CD4-positive, alpha-beta memory T cell (primary cell): Measurements from ENCODE around the gene CACNG1. TPM values are rescaled to one million over a fixed set of nuclear protein-coding genes. Genes with fewer than 3 reads are reported as not detected.

Experiments
- CTCF ChIA-PET: fragments of 350-600 bp; sonication (Branson Sonifier 250); formaldehyde crosslinking; loops from one replicate; lab custom pipeline; 2021; ENCODE audit warnings: inconsistent platforms; ENCODE audit not compliant: partially characterized antibody; lab: Charles Lee
- POLR2A ChIA-PET: fragments of 350-600 bp; sonication (Branson Sonifier 250); formaldehyde crosslinking; loops from one replicate; lab custom pipeline; 2021; ENCODE audit not compliant: partially characterized antibody; lab: Charles Lee
- DNase-seq, 5 donors: peaks; one replicate each; pipeline versions ENCODE4 v3.0.0 to v3.0.0-alpha.2; 2020 to 2022; ENCODE audit warnings: mixed read lengths in 1 of 5
- H3K27ac ChIP-seq: one replicate; pipeline ENCODE4 v1.7.0; 2013; ENCODE audit warnings: low read depth, low read length
- H3K27me3 ChIP-seq: 2 replicates; pipeline ENCODE4 v1.7.0; 2013; ENCODE audit warnings: mild to moderate bottlenecking, low read length, moderate library complexity; ENCODE audit not compliant: insufficient read depth
- H3K36me3 ChIP-seq: 2 replicates; pipeline ENCODE4 v1.7.0; 2013; ENCODE audit warnings: mild to moderate bottlenecking, low read length, moderate library complexity; ENCODE audit not compliant: insufficient read depth
- H3K4me1 ChIP-seq: 2 replicates; pipeline ENCODE4 v1.7.0; 2013; ENCODE audit warnings: mild to moderate bottlenecking, low read length, moderate library complexity; ENCODE audit not compliant: insufficient read depth
- H3K4me3 ChIP-seq, 2 donors: one replicate each; pipeline ENCODE4 v1.7.0; 2013; ENCODE audit warnings: low read length in 2 of 2, mild to moderate bottlenecking in 1 of 2
- H3K9me3 ChIP-seq, 2 donors: one replicate each; pipeline ENCODE4 v1.7.0; 2013; ENCODE audit warnings: low read length in 2 of 2, control low read depth in 1 of 2; ENCODE audit not compliant: control insufficient read depth in 1 of 2
- H3K27ac Mint-ChIP-seq, 7 donors: one replicate each; pipeline ENCODE4 v1.8.0; 2020 to 2021; ENCODE audit warnings: mixed read lengths in 7 of 7, mild to moderate bottlenecking in 6 of 7, inconsistent platforms in 3 of 7, moderate library complexity in 3 of 7
- H3K27me3 Mint-ChIP-seq, 2 donors: one replicate each; pipeline ENCODE4 v1.8.0; 2020 to 2021; ENCODE audit warnings: mixed read lengths in 2 of 2
- H3K36me3 Mint-ChIP-seq, 2 donors: one replicate each; pipeline ENCODE4 v1.8.0; 2020 to 2021; ENCODE audit warnings: mixed read lengths in 2 of 2, inconsistent platforms in 1 of 2, mild to moderate bottlenecking in 1 of 2
- H3K4me1 Mint-ChIP-seq, 4 donors: one replicate each; pipeline ENCODE4 v1.8.0; 2020 to 2021; ENCODE audit warnings: mixed read lengths in 4 of 4, mild to moderate bottlenecking in 1 of 4
- H3K4me3 Mint-ChIP-seq, 8 donors: one replicate each; pipeline ENCODE4 v1.8.0; 2020 to 2021; ENCODE audit warnings: mixed read lengths in 8 of 8, mild to moderate bottlenecking in 7 of 8, moderate library complexity in 6 of 8, inconsistent platforms in 3 of 8
- H3K9me3 Mint-ChIP-seq, 8 donors: one replicate each; pipeline ENCODE4 v1.8.0; 2020 to 2021; ENCODE audit warnings: mixed read lengths in 8 of 8, mild to moderate bottlenecking in 5 of 8, inconsistent platforms in 3 of 8, moderate library complexity in 1 of 8
- intact Hi-C: fragments of 100-400 bp; cut with micrococcal nuclease; formaldehyde crosslinking; loops from one replicate; pipeline ENCODE4 v1.15.1; 2023
- polyA plus RNA-seq, 2 donors: library from polyadenylated mRNA; unstranded; fragments of 300-500 nt; fragmentation: Illumina TruSeq; gene quantifications; one replicate each; pipeline ENCODE4 v1.2.3, GENCODE V29; 2021
- total RNA-seq, 2 experiments: library from RNA; stranded (reverse); gene quantifications; one replicate each; pipeline ENCODE4 v1.2.3, GENCODE V29; 2021

CACNG1 gene
- total and polyA plus RNA-seq, 4 experiments from 2014 or later = not detected

GRCh38 chr17:67052720-67053437 lies 8.5 kb downstream of the CACNG1 start:
- peaks cover 0 to 17% of the 10 kb centered on the region in 2 donors for H3K9me3 ChIP-seq
- intact Hi-C loops = no loop called here
- Mint-ChIP-seq H3K27me3 (no peaks in the 10 kb centered on the region), H3K4me3 (no peak overlapping the region), H3K27ac (no peak overlapping the region), H3K4me1 (no peaks in the 10 kb centered on the region), H3K9me3 (peaks cover 0 to 20% (median 17%) of the 10 kb centered on the region in 8 donors), H3K36me3 (peaks cover 4 to 6% of the 10 kb centered on the region in 2 donors)
- no peak overlapping the region for H3K4me3 ChIP-seq
- CTCF ChIA-PET = no interaction called here
- no peaks in the 10 kb centered on the region for H3K36me3 ChIP-seq
- no peak overlapping the region for H3K27ac ChIP-seq
- no peaks in the 10 kb centered on the region for H3K27me3 ChIP-seq
- POLR2A ChIA-PET = no interaction called here
- no peaks in the 10 kb centered on the region for H3K4me1 ChIP-seq
- no peak for DNase-seq

DNA sequence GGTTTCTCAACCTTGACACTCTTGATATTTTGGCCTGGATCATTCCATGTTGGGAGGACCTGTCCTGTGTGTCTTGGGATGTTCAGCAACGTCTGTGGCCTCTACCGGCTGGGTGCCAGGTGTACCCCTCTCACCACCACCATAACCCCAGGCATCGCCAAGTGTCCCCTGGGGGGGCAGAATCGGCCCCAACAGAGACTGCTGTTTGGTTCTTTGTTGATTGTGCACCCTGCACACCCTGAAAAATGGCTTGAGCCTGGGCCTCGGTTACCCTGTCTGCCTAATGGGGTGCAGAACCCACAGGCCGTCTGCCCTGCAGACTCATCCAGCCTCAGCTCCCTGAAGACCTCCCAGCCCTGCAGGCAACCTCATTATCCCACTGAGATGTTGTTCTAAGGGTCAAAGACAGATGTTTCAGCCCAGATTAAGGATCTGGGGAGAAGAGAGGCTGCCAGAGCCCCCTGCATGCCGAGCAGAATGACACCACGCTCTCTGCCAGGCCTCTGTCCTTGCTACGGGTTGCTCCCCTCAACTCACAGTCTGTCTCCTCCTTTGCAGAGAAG lies 9.2 kb downstream of the CACNG1 start:
- Histone ChIP-seq H3K4me1 (no peaks in the 10 kb centered on the region), H3K9me3 (peaks cover 0 to 13% of the 10 kb centered on the region in 2 donors), H3K4me3 (no peak overlapping the region), H3K27me3 (no peaks in the 10 kb centered on the region), H3K27ac (no peak overlapping the region), H3K36me3 (no peaks in the 10 kb centered on the region)
- intact Hi-C loops = no loop called here
- Mint-ChIP-seq H3K9me3 (peaks cover 0 to 13% (median 11%) of the 10 kb centered on the region in 8 donors), H3K4me3 (no peak overlapping the region), H3K27ac (no peak overlapping the region), H3K27me3 (no peaks in the 10 kb centered on the region), H3K4me1 (no peaks in the 10 kb centered on the region), H3K36me3 (peaks cover 3 to 6% of the 10 kb centered on the region in 2 donors)
- ChIA-PET CTCF (no interaction called here), POLR2A (no interaction called here)
- no peak for DNase-seq

GRCh38 chr17:67054011-67054591 lies 9.7 kb downstream of the CACNG1 start:
- no peaks in the 10 kb centered on the region for H3K4me1 ChIP-seq
- H3K27ac ChIP-seq = no peak overlapping the region
- no peak for DNase-seq
- intact Hi-C loops = no loop called here
- no peaks in the 10 kb centered on the region for H3K27me3 ChIP-seq
- H3K4me3 Mint-ChIP-seq = no peak overlapping the region
- no peaks in the 10 kb centered on the region for H3K27me3 Mint-ChIP-seq
- H3K9me3 Mint-ChIP-seq = peaks cover 0 to 7% (median 5%) of the 10 kb centered on the region in 8 donors
- no peak overlapping the region for H3K27ac Mint-ChIP-seq
- POLR2A ChIA-PET = no interaction called here
- H3K9me3 ChIP-seq = peaks cover 0 to 8% of the 10 kb centered on the region in 2 donors
- no peaks in the 10 kb centered on the region for H3K4me1 Mint-ChIP-seq
- H3K4me3 ChIP-seq = no peak overlapping the region
- no peaks in the 10 kb centered on the region for H3K36me3 ChIP-seq
- H3K36me3 Mint-ChIP-seq = peaks cover 0 to under 1% of the 10 kb centered on the region in 2 donors
- CTCF ChIA-PET = no interaction called here

DNA sequence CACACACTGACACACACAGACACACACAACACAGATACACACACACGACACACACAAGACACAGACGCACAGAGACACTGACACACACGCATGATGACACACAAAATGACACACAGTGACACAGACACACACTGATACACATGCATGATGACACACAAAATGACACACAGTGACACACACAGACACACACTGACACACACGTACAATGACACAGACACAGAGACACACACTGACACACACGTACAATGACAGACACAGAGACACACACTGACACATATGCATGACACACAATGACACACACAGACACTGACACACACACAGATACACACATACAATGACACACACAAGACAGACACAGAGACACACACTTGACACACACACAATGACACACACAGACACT lies 10.3 kb downstream of the CACNG1 start:
- no peaks in the 10 kb centered on the region for H3K36me3 Mint-ChIP-seq
- intact Hi-C loops = no loop called here
- no peak overlapping the region for H3K27ac Mint-ChIP-seq
- no peaks in the 10 kb centered on the region for H3K4me1 Mint-ChIP-seq
- CTCF ChIA-PET = no interaction called here
- Histone ChIP-seq H3K27ac (no peak overlapping the region), H3K36me3 (no peaks in the 10 kb centered on the region), H3K27me3 (no peaks in the 10 kb centered on the region), H3K4me3 (no peak overlapping the region), H3K9me3 (peaks cover 0 to 3% of the 10 kb centered on the region in 2 donors), H3K4me1 (no peaks in the 10 kb centered on the region)
- DNase-seq = no peak
- POLR2A ChIA-PET = no interaction called here
- peak overlapping the region in 1 of 8 donors; percentile 2 for H3K4me3 Mint-ChIP-seq
- no peaks in the 10 kb centered on the region for H3K27me3 Mint-ChIP-seq
- H3K9me3 Mint-ChIP-seq = peaks cover 0 to 3% (median under 1%) of the 10 kb centered on the region in 8 donors

DNA sequence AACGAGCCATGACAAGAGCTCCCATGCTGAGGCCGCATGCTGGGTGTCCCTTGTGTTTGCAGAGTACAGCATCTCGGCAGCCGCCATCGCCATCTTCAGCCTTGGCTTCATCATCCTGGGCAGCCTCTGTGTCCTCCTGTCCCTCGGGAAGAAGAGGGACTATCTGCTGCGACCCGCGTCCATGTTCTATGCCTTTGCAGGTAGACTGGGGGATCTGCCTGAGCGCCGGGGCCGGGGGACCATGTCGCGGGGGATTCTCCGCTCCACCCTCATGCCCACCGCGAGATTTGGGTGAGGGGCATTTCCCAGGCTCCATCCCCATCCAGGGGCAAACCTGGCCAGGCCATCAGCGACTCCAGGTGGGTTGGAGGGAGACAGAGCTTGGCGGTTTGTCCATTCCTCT lies 10.7 kb downstream of the CACNG1 start:
- H3K4me3 ChIP-seq = no peak overlapping the region
- Mint-ChIP-seq H3K36me3 (no peaks in the 10 kb centered on the region), H3K4me3 (no peak overlapping the region), H3K4me1 (no peaks in the 10 kb centered on the region), H3K27me3 (no peaks in the 10 kb centered on the region), H3K9me3 (peaks cover 0 to 3% (median 0%) of the 10 kb centered on the region in 8 donors), H3K27ac (no peak overlapping the region)
- ChIA-PET CTCF (no interaction called here), POLR2A (no interaction called here)
- H3K27me3 ChIP-seq = no peaks in the 10 kb centered on the region
- H3K9me3 ChIP-seq = no peaks in the 10 kb centered on the region
- H3K4me1 ChIP-seq = no peaks in the 10 kb centered on the region
- no peak for DNase-seq
- H3K36me3 ChIP-seq = no peaks in the 10 kb centered on the region
- no peak overlapping the region for H3K27ac ChIP-seq
- intact Hi-C loops = no loop called here

DNA sequence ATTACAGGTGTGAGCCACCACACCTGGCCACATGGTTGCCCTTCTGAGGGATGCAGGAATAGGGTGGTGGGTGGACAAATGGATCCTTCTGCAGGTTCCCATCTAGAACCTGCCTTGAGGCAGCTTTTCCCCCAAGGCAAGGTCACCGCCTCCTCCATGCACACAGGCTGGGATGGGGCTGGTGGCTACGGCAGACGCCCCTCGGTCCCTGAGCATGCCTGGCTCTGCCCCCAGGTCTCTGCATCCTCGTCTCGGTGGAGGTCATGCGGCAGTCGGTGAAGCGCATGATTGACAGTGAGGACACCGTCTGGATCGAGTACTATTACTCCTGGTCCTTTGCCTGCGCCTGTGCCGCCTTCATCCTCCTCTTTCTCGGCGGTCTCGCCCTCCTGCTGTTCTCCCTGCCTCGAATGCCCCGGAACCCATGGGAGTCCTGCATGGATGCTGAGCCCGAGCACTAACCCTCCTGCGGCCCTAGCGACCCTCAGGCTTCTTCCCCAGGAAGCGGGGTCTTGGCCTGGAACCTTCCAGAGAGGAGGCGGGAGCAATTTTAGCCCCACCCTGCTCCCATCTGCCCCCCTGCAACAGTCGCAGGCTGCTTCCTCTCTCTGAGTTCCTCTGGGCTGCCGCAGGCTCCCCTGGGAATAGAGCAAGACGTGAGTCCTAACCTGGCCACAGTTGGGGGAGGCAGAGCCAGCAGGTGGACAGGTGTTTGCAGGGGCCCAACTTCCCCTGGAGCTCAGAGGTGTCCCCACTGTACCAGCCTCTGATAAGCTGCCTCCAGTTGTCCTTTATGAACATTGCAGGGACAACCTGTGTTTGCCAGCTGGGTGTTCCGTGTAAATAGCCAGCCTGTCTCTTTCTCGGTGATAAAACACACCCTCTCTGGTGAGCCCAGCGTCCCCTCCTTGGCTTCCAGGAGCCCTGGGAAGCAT lies 11.7 kb downstream of the CACNG1 start:
- Histone ChIP-seq H3K27ac (no peak overlapping the region), H3K9me3 (no peaks in the 10 kb centered on the region), H3K27me3 (no peaks in the 10 kb centered on the region), H3K36me3 (no peaks in the 10 kb centered on the region), H3K4me3 (no peak overlapping the region), H3K4me1 (no peaks in the 10 kb centered on the region)
- H3K9me3 Mint-ChIP-seq = no peaks in the 10 kb centered on the region
- intact Hi-C loops = no loop called here
- no peak for DNase-seq
- POLR2A ChIA-PET = no interaction called here
- H3K27me3 Mint-ChIP-seq = no peaks in the 10 kb centered on the region
- peaks cover 0 to 6% of the 10 kb centered on the region in 2 donors for H3K36me3 Mint-ChIP-seq
- CTCF ChIA-PET = no interaction called here
- H3K4me1 Mint-ChIP-seq = no peaks in the 10 kb centered on the region
- H3K4me3 Mint-ChIP-seq = no peak overlapping the region
- no peak overlapping the region for H3K27ac Mint-ChIP-seq
